M059J (cell line): ENCODE results near the gene DNAL4. TPM values are rescaled to one million over a fixed set of nuclear protein-coding genes. Genes with fewer than 3 reads are reported as not detected.

Experiments used
- total RNA-seq: library from RNA; depleted of rRNA; stranded (reverse); fragments of >200 nt; shearing (Covaris generic); gene quantifications from 2 replicates; pipeline ENCODE4 v1.2.3, GENCODE V29; 2014; rRNA removed

DNAL4 gene
- total RNA-seq, 1 experiment from 2014 or later, result 6.9 TPM

Other genes starting within 250 kb of the DNAL4 start
- gene DMC1, start 224.0 kb downstream of the DNAL4 start, total RNA-seq, result 0.10 TPM in 1 of 2 replicates, not detected in the other
- gene FAM227A, start 137.8 kb downstream of the DNAL4 start, total RNA-seq, result 0.17 and 0.79 TPM in 2 replicates
- gene CBY1, start 137.5 kb downstream of the DNAL4 start, total RNA-seq, result 9.4 and 19.4 TPM in 2 replicates
- gene TOMM22, start 112.2 kb downstream of the DNAL4 start, total RNA-seq, result 52.4 and 53.4 TPM in 2 replicates
- gene JOSD1, start 93.2 kb downstream of the DNAL4 start, total RNA-seq, result 53.3 and 68.9 TPM in 2 replicates
- 22.1 and 37.5 TPM in 2 replicates for gene GTPBP1, start 88.2 kb downstream of the DNAL4 start, total RNA-seq
- 33.0 and 67.3 TPM in 2 replicates for gene SUN2, start 38.1 kb downstream of the DNAL4 start, total RNA-seq
- gene NPTXR, start 49.9 kb upstream of the DNAL4 start, total RNA-seq, result 0.76 and 1.9 TPM in 2 replicates
- gene CBX6, start 78.1 kb upstream of the DNAL4 start, total RNA-seq, result 12.2 and 18.4 TPM in 2 replicates
- gene APOBEC3A, start 163.5 kb upstream of the DNAL4 start, total RNA-seq, result not detected in 2 replicates
- 14.8 and 22.6 TPM in 2 replicates for gene APOBEC3B, start 188.2 kb upstream of the DNAL4 start, total RNA-seq
- 10.0 and 13.8 TPM in 2 replicates for gene APOBEC3C, start 220.1 kb upstream of the DNAL4 start, total RNA-seq
- 1.1 and 1.6 TPM in 2 replicates for gene APOBEC3D, start 227.0 kb upstream of the DNAL4 start, total RNA-seq
- 4.8 and 6.1 TPM in 2 replicates for gene APOBEC3F, start 246.7 kb upstream of the DNAL4 start, total RNA-seq